ENCODE data around the gene VGLL4.
"Not testable (repeated sequence)": the region's sequence is repeated elsewhere in the genome, so short reads cannot be mapped to it uniquely, and the experiment has no call there.

VGLL4 gene

GRCh38 chr3:11582191-11582968, 61.3 kb downstream of the VGLL4 start:
- no peak for DNase-seq

DNA sequence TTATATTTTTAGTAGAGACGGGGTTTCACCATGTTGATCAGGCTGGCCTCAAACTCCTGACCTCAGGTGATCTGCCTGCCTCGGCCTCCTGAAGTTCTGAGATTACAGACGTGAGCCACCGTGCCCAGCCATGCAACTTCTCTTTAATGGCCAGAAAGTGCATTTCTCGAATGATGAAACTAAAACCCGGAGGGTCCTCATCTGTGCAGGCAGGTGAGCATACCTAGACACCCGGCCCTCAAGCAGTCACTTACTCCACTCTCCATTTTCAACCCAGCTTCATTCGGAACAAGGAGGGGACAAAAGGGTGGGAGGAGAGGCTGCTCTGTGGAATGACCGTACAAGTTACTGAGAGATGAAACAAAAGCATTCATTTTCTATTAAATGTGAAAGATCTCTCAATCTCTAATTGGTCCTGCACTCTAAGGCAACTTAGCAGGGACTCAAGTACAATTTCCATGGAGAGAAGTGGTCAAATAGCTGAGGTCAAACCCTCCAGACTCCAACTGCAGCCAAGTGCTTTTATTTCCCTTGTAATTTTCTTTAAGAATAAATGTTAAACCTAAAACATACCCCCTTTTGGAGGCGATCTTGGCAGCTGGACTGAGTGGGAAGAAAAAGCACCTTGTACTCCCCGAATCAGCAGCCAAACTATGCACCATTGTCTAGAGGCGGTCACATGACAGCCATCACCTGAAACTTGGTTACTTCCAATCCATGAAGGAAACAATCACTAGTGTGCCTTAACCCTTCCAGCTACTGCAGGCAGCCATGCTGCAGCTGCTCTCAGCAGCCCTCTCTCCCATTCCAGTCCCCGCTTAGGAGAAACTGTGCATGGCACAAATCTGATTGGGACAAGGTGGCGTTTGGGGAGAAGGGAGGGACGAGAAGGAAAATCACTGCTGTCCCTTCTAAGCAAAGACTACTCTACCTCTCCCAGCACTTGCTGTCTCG, 62.2 kb downstream of the VGLL4 start:
- no peak for DNase-seq

GRCh38 chr3:11580645-11581044, 63.1 kb downstream of the VGLL4 start:
- no peak for DNase-seq

DNA sequence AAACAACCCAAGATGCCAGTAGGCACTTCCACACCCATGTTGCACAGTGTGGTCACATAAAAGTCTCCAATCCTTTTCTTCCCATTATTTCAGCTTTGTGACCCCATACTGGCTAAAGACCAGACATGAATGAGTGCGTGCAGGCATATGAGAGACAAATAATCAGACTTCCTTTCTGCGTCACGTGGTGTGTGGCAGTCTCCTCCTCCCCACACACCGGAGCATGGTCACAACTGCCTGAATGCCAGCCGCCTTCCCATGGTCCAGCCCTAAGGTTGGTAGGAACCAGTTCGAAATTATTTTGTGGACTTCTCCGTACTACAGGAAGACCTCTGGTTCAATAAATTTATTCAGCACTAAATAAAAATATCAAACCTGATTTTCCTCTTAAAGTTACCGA, 65.5 kb downstream of the VGLL4 start:
- no peak for DNase-seq

- DNase-seq: no peak
Observed at GRCh38 chr3:11576453-11576852, 67.3 kb downstream of the VGLL4 start.

DNA sequence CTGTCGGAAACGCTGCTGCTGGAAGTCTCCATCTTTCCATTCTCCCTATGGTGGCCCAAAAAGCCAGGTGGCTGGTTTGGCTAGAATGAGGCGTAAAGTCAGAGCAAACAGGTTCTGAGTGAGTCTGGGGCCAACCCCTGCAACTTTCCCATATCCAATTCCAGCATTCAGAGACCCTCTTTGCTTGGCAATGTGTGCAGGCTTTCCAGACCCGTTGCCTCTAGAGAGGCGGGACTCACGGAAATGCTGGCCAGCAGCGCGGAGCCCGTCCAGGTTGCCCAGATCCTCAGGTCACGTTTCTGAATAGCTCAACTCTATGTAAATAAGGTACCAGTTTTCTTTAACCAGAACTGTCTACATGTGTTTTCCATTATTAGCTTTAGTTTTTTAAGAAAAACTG, 68.0 kb downstream of the VGLL4 start:
- no peak for DNase-seq

- DNase-seq: no peak
Observed at GRCh38 chr3:11574981-11575669, 68.6 kb downstream of the VGLL4 start.

GRCh38 chr3:11572660-11573059, 71.1 kb downstream of the VGLL4 start:
- not testable (repeated sequence) for DNase-seq

GRCh38 chr3:11570789-11571495, 72.8 kb downstream of the VGLL4 start:
- DNase-seq: no peak

DNA sequence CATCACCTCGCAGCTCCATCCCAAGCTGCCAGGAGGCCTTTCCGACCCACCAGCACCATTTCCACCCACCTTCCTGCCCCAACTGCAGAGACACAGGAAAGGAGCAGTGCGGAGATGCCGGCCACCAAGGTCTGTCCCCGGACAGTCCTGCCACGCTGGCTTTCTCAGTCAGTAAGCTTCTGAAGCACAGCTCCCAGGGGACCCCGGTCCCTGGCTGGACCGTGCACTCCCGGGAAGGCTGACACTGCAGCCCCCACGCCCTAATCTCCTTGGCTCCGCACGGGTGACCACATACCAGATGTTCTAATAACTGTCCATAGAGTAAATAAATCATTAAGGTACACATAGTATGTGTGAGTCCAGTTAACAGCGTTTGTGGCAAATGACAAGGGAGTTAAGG, 73.5 kb downstream of the VGLL4 start:
- no peak for DNase-seq

- no peak for DNase-seq
Observed at GRCh38 chr3:11569156-11569741, 74.5 kb downstream of the VGLL4 start.

DNA sequence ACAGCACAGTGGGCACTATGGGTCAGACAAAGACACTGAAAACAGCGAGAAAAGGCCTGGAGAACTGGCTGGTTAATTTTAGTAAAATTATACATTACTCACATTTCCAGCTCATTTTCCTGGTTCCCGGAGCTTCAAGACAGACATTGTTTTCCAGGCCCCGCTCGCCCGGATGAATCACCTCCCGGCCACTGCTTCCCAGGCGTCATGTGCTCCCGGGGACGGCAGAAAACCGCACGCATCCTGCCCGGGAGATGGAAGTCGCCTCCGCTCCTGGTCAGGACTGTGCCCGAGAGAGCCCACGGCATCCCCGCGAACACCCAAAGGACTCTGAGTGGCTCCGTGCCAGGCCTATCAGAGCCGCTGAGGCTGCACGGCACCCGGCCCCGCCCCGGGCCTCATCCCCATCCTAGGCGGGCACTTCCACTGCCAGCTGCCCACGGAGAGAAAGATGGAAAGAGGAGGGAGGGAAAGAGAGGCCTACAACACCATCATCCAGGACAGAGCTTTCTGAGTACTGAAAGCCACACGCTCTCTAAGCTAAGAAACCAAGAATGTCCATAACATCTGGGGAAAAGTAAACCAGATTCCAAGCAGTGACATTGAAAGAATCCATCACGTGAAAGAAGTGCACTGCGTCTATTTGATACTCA, 75.1 kb downstream of the VGLL4 start:
- no peak for DNase-seq

DNA sequence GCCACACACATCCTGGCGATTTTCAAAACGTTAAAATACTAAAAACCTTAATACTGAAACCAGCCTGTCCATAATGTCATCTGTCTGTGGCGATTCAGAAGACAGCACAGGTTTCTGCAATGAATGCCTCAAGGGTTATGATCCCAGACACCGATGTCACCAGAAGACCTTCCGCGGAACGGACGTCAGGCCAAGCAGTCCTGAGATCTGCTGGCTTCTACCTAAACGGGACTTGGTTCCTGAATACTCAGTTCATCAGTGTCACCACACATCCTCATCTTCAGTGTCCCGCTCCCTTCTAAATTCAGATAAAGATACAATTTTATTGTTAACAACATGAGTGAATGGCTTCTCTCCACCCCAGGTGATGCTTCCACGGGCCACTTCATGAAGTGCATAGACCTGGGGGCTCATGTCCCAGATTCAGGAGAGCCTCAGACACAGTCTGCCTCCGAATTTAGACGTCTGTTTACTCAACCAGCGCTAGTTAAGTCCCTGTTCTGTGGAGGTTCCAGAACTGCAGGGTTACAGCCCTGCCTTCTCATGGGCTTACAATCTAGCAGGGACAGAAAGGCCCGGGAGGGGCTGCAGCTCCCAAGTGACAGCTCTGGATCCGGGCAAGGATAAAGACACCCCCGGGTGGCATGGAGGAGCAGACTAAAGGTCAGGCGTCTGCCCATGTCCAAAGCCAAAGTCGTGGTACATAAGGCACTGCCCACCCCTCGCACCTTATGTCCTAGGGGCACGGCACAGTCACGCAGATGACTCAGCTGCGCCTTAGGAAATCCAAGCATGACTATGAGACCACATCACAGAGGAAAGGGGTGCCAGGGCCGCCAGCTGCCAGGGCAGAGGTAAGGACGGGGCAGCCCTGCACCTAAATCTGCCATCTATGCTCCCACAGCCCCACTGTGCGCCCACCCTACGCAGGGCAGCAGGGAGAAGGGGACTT, 75.9 kb downstream of the VGLL4 start:
- DNase-seq: no peak

DNA sequence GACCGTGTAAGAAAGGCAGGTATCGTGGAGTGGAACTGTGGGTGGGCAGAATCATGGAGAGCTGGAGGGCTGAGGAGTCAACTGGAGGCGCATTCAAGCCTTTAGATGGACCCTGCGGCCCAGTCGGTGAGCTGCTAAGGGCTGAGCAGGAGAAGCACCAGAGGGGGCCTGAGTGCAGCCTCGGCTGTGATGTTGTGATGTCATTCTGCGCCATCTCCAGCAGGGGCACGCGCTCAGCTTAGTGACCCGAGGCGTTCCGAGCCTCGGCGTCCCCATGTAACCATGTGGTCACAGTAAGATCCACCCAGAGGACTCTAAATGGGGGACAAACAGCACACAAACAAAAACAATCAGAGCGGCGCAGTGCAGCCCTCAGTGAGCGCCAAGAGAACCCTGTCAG, 76.8 kb downstream of the VGLL4 start:
- no peak for DNase-seq

- DNase-seq: no peak
Observed at GRCh38 chr3:11566478-11566877, 77.2 kb downstream of the VGLL4 start.

GRCh38 chr3:11565932-11566331, 77.8 kb downstream of the VGLL4 start:
- no peak for DNase-seq

DNA sequence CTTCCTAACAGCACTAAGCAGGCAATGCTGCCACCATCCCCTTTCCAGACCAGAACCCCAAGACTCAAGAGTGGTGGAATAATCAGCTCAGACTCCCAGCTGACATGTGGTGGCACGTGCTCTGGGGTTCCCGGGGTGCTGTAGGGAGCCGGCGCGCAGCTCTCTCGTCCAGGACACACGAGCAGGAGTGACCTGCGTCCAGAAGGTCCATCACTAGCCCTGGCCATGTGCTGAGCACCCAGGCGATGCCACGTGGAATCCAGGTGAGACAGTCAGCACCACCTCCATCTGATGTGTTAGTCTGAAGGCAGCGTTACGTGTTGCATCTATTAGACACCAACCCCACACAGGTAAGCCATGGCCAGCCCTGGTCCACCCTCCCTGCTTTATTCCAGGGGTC, 78.2 kb downstream of the VGLL4 start:
- no peak for DNase-seq

DNA sequence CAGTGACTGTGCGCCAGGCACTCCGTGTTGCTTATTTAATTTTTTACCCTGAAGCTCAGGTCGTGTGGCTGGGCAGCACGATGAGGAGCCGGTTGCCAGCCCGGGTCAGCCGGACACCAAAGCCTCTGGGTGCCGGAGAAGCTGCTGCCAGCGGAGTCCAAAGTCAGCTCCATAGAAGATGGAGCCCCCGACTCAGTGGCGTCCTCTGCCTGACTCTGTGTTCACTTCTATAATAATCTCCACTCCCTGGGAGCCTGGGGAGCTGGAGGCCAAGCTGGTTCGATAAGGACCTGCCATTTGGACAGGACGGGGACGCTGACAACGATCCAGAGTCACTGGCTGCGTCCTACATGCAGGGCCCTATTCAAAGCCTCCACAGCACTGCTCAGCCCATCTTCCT, 78.6 kb downstream of the VGLL4 start:
- no peak for DNase-seq

- no peak for DNase-seq
Observed at GRCh38 chr3:11564577-11565001, 79.1 kb downstream of the VGLL4 start.

- peak; percentile 37 for DNase-seq
Observed at GRCh38 chr3:11563865-11564185, 79.9 kb downstream of the VGLL4 start.

All from NCI-H2171 treated with DMSO at 0.1 percent for 48 hours (cell line).